GM12864 (cell line): Measurements from ENCODE around the gene GRK1.

ENCODE experiments used
- DNase-seq: peaks from one replicate; pipeline ENCODE4 v3.0.0-alpha.2; 2011; ENCODE audit warnings: low read depth
- H3K4me3 ChIP-seq: 2 replicates; pipeline ENCODE4 v1.5.1; 2011; ENCODE audit warnings: mild to moderate bottlenecking, low read depth, low read length, control low read depth
- CTCF ChIP-seq: IDR thresholded peaks from 2 replicates; pipeline ENCODE4 v1.5.1; 2011; ENCODE audit warnings: low read depth, mild to moderate bottlenecking, moderate library complexity, low read length, control low read depth, inconsistent platforms; ENCODE audit errors: missing control alignments

Gene GRK1

GRCh38 chr13:113667771-113668490, 912 bp downstream of the GRK1 start:
- TF ChIP-seq CTCF = no peak
- H3K4me3 ChIP-seq = no peak overlapping the region
- DNase-seq = no peak

GRCh38 chr13:113668491-113668971, 1.5 kb downstream of the GRK1 start:
- no peak for TF ChIP-seq CTCF
- no peak overlapping the region for H3K4me3 ChIP-seq
- no peak for DNase-seq

- H3K4me3 ChIP-seq = no peak overlapping the region
- DNase-seq = no peak
- TF ChIP-seq CTCF = no peak
Observed at GRCh38 chr13:113669231-113669754, 2.3 kb downstream of the GRK1 start.

- no peak for DNase-seq
- H3K4me3 ChIP-seq = no peak overlapping the region
- TF ChIP-seq CTCF = no peak
Observed at GRCh38 chr13:113669755-113670341, 2.8 kb downstream of the GRK1 start.

- TF ChIP-seq CTCF = no peak
- no peak overlapping the region for H3K4me3 ChIP-seq
- no peak for DNase-seq
Observed at GRCh38 chr13:113670541-113670940, 3.5 kb downstream of the GRK1 start.

GRCh38 chr13:113671066-113672001, 4.3 kb downstream of the GRK1 start:
- DNase-seq = no peak
- TF ChIP-seq CTCF = no peak
- H3K4me3 ChIP-seq = no peak overlapping the region
